GM23338 (cell line): Measurements from ENCODE around the gene ZSCAN5B. TPM values are rescaled to one million over a fixed set of nuclear protein-coding genes. Genes with fewer than 3 reads are reported as not detected.
"Not testable (repeated sequence)": the region's sequence is repeated elsewhere in the genome, so short reads cannot be mapped to it uniquely, and the experiment has no call there.

Experiments used
- ATAC-seq: fragments of 200-7000 bp; cut with Tn5 transposase; 3 replicates; pipeline ENCODE4 v1.9.1; 2020
- DNase-seq: peaks from one replicate; pipeline ENCODE4 v3.0.0-alpha.2; 2015; ENCODE audit warnings: low spot score
- H2AFZ ChIP-seq: fragments of 200-600 bp; sonication (generic); 2 replicates; pipeline ENCODE4 v1.8.0; 2016; ENCODE audit warnings: antibody characterized with exemption, mild to moderate bottlenecking, moderate library complexity
- H3F3A ChIP-seq: fragments of 200-600 bp; sonication (generic); replicated peaks from 2 replicates; pipeline ENCODE4 v1.8.0; 2017; ENCODE audit warnings: antibody characterized with exemption, mixed run types, low read depth
- H3K27ac ChIP-seq: fragments of 200-600 bp; sonication (generic); 2 replicates; pipeline ENCODE4 v1.6.1; 2016; ENCODE audit warnings: low read depth
- H3K27me3 ChIP-seq: fragments of 200-600 bp; sonication (generic); 2 replicates; pipeline ENCODE4 v1.8.0; 2016; ENCODE audit warnings: mild to moderate bottlenecking, mixed run types, moderate library complexity; ENCODE audit not compliant: insufficient read depth
- H3K36me3 ChIP-seq: fragments of 200-600 bp; sonication (generic); 2 replicates; pipeline ENCODE4 v1.8.0; 2016; ENCODE audit warnings: mild to moderate bottlenecking; ENCODE audit not compliant: insufficient read depth
- H3K4me1 ChIP-seq: fragments of 200-600 bp; sonication (generic); 2 replicates; pipeline ENCODE4 v1.8.0; 2016; ENCODE audit warnings: mild to moderate bottlenecking, moderate library complexity; ENCODE audit not compliant: insufficient read depth
- H3K4me2 ChIP-seq: fragments of 200-600 bp; sonication (generic); 2 replicates; pipeline ENCODE4 v1.7.1; 2017; ENCODE audit warnings: mixed run types
- H3K4me3 ChIP-seq: fragments of 200-600 bp; sonication (generic); 2 replicates; pipeline ENCODE4 v1.6.1; 2016; ENCODE audit warnings: mixed run types
- H3K79me2 ChIP-seq: fragments of 200-600 bp; sonication (generic); replicated peaks from 2 replicates; pipeline ENCODE4 v1.8.0; 2017; ENCODE audit warnings: mild to moderate bottlenecking; ENCODE audit not compliant: insufficient read depth
- H3K9me2 ChIP-seq: fragments of 200-600 bp; sonication (generic); 2 replicates; pipeline ENCODE4 v1.8.0; 2017; ENCODE audit not compliant: insufficient read depth
- H4K20me1 ChIP-seq: fragments of 200-600 bp; sonication (generic); replicated peaks from 2 replicates; pipeline ENCODE4 v1.8.0; 2017; ENCODE audit warnings: mild to moderate bottlenecking; ENCODE audit not compliant: insufficient read depth
- H3K27ac Mint-ChIP-seq: 2 replicates; pipeline ENCODE4 v1.8.0; 2020; ENCODE audit warnings: inconsistent platforms, mild to moderate bottlenecking, moderate library complexity, mixed read lengths
- H3K27me3 Mint-ChIP-seq: 3 replicates; pipeline ENCODE4 v1.8.0; 2022; ENCODE audit warnings: low read depth, mild to moderate bottlenecking, moderate library complexity, mixed read lengths, inconsistent platforms; ENCODE audit not compliant: insufficient read depth, poor library complexity
- H3K36me3 Mint-ChIP-seq: 3 replicates; pipeline ENCODE4 v1.8.0; 2021; ENCODE audit warnings: low read depth, mild to moderate bottlenecking, inconsistent platforms, moderate library complexity, mixed read lengths
- H3K4me1 Mint-ChIP-seq: 3 replicates; pipeline ENCODE4 v1.8.0; 2020; ENCODE audit warnings: mild to moderate bottlenecking, inconsistent platforms, mixed read lengths
- H3K4me3 Mint-ChIP-seq: 3 replicates; pipeline ENCODE4 v1.8.0; 2021; ENCODE audit warnings: moderate library complexity, mild to moderate bottlenecking, inconsistent platforms, mixed read lengths
- H3K9me3 Mint-ChIP-seq: 3 replicates; pipeline ENCODE4 v1.8.0; 2020; ENCODE audit warnings: moderate library complexity, mild to moderate bottlenecking, inconsistent platforms, mixed read lengths
- EZH2phosphoT487 ChIP-seq: fragments of 200-600 bp; sonication (generic); IDR thresholded peaks from one replicate; pipeline ENCODE4 v1.8.1; 2018; ENCODE audit warnings: antibody characterized with exemption; ENCODE audit not compliant: unreplicated experiment
- JUNB ChIP-seq: IDR thresholded peaks from one replicate; pipeline ENCODE4 v1.6.1; 2016; ENCODE audit warnings: antibody characterized with exemption; ENCODE audit not compliant: unreplicated experiment
- NANOG ChIP-seq: IDR thresholded peaks from 2 replicates; pipeline ENCODE4 v1.6.1; 2016; ENCODE audit warnings: antibody characterized with exemption, borderline replicate concordance
- REST ChIP-seq: IDR thresholded peaks from one replicate; pipeline ENCODE4 v1.6.1; 2018; ENCODE audit warnings: antibody characterized with exemption; ENCODE audit not compliant: unreplicated experiment
- polyA plus RNA-seq: library from polyadenylated mRNA; unstranded; fragments of >200 nt; fragmentation: Nextera tagmentation; extraction: Ambion mirVana; gene quantifications from 2 replicates; pipeline ENCODE4 v1.2.1, GENCODE V29; 2016
- total RNA-seq: library from RNA; depleted of rRNA; stranded (reverse); fragments of >200 nt; shearing (Covaris generic); gene quantifications from 2 replicates; pipeline ENCODE4 v1.2.3, GENCODE V29; 2014
- TF ChIP-seq, protein P1 (sequence below), 2 experiments: fragments of 200-600 bp in 1 of 2; sonication (generic) in 1 of 2; conservative IDR thresholded peaks; 2 replicates each; pipeline versions ENCODE4 v1.5.1 to v1.6.1; 2016 to 2017; ENCODE audit warnings: antibody characterized with exemption in 2 of 2, low read depth in 2 of 2, mild to moderate bottlenecking in 2 of 2, moderate library complexity in 1 of 2

ZSCAN5B gene
- total and polyA plus RNA-seq, 2 experiments from 2014 or later, result 0.10 TPM; not detected in 1

- not testable (repeated sequence) for H3K27ac ChIP-seq, H2AFZ ChIP-seq, H4K20me1 ChIP-seq, H3K4me3 Mint-ChIP-seq, H3K9me2 ChIP-seq, H3K27me3 ChIP-seq, ATAC-seq, H3K27ac Mint-ChIP-seq, H3K36me3 ChIP-seq, H3K27me3 Mint-ChIP-seq, H3K4me3 ChIP-seq, DNase-seq, H3K9me3 Mint-ChIP-seq, H3K4me2 ChIP-seq
- Histone ChIP-seq H3K79me2 (peaks cover 32% of the 10 kb centered on the region), H3F3A (peaks cover 15% of the 10 kb centered on the region), H3K4me1 (peaks cover 16% of the 10 kb centered on the region)
- peaks cover 18% of the 10 kb centered on the region for H3K4me1 Mint-ChIP-seq
- peaks cover 41% of the 10 kb centered on the region for H3K36me3 Mint-ChIP-seq
Observed at GRCh38 chr19:56148955-56149655, 48.5 kb downstream of the ZSCAN5B start.

GRCh38 chr19:56148096-56148495 is 49.5 kb downstream of the ZSCAN5B start:
- peaks cover 40% of the 10 kb centered on the region for H3K79me2 ChIP-seq
- no peak overlapping the region for H3K4me2 ChIP-seq
- no peaks in the 10 kb centered on the region; the same call in 1 of the 2 replicates for H3K36me3 ChIP-seq
- Mint-ChIP-seq H3K27me3 (peaks cover 5% of the 10 kb centered on the region), H3K4me1 (peaks cover 14% of the 10 kb centered on the region), H3K27ac (no peak overlapping the region), H3K4me3 (no peak overlapping the region), H3K36me3 (peaks cover 37% of the 10 kb centered on the region), H3K9me3 (peaks cover 5% of the 10 kb centered on the region; the same call in 2 of the 3 replicates)
- no peak for ATAC-seq
- peaks cover 12% of the 10 kb centered on the region for H3F3A ChIP-seq
- H3K9me2 ChIP-seq, result 0 out of 2 replicates have a peak, but pooled peaks cover 3% of the 10 kb centered on the region
- TF ChIP-seq REST, result no peak
- no peak for TF ChIP-seq NANOG
- TF ChIP-seq, protein P1, sequence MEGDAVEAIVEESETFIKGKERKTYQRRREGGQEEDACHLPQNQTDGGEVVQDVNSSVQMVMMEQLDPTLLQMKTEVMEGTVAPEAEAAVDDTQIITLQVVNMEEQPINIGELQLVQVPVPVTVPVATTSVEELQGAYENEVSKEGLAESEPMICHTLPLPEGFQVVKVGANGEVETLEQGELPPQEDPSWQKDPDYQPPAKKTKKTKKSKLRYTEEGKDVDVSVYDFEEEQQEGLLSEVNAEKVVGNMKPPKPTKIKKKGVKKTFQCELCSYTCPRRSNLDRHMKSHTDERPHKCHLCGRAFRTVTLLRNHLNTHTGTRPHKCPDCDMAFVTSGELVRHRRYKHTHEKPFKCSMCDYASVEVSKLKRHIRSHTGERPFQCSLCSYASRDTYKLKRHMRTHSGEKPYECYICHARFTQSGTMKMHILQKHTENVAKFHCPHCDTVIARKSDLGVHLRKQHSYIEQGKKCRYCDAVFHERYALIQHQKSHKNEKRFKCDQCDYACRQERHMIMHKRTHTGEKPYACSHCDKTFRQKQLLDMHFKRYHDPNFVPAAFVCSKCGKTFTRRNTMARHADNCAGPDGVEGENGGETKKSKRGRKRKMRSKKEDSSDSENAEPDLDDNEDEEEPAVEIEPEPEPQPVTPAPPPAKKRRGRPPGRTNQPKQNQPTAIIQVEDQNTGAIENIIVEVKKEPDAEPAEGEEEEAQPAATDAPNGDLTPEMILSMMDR (conservative IDR thresholded peaks at IDR 0.05; ENCODE audit: low read depth in 2 of 2), result no peak
- TF ChIP-seq JUNB, result no peak
- TF ChIP-seq EZH2phosphoT487, result no peak
- H4K20me1 ChIP-seq, result peaks cover 7% of the 10 kb centered on the region; the same call in 1 of the 2 replicates
- no peak overlapping the region for H3K4me3 ChIP-seq
- DNase-seq, result no peak
- H3K4me1 ChIP-seq, result peaks cover 9% of the 10 kb centered on the region
- H2AFZ ChIP-seq, result no peak overlapping the region
- no peak overlapping the region for H3K27ac ChIP-seq
- no peaks in the 10 kb centered on the region for H3K27me3 ChIP-seq
